ENCODE data around the gene EPHB1.

EPHB1 gene

DNA sequence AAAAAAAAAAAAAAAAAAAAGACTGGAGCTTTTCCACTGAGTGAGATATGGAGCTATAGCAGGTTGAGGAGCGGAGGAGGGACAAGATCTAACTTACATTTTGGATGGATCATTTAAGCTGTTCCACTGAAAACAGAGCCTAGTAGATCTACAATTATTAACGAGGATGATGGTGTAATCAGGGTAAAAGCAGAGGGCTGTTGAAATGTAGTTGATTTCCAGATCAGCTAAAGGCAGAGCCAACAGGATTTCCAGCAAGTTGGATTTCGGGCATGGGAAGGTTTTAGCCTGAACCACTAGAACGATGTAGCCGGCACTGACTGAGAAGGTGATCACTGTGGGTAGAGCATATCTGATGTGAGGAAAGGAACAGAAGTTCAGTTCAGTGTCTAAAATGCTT, 360.7 kb downstream of the EPHB1 start:
- DNase-seq (ENCODE audit: low read depth in 2 of 2) = no peak

DNA sequence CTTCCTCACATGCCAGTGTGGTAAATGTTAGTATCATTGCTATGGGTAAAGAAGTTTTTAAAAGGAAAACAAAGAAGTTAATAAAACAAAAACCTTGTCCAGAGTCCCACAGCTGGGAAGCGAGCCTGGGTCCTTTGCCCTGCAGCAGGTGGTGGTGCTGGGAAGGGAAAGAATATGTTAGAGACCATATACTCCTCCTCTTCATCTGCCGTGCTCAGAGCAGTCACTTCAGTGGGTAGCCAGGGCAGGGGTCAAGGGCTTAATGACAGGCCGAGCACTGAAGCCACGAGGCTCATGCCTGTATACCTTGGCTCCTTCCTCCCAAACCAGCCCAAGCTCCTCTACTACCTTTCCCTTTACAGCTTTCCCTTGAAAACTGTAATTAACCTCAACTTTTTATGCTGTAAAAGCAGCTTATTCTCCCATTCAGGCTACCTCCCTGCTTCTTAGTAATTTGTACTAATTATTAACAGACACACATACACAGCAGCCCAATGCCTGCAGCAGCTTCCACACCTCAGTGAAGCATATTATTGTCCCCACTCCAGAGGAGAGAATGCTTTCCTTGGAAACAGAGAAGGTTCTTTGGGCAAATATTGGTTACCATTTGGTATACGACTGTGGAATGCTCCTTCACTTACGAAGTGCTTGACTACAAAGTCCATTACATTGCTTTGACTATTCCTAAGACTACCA, 362.1 kb downstream of the EPHB1 start:
- no peak for DNase-seq (ENCODE audit: low read depth in 2 of 2)

DNA sequence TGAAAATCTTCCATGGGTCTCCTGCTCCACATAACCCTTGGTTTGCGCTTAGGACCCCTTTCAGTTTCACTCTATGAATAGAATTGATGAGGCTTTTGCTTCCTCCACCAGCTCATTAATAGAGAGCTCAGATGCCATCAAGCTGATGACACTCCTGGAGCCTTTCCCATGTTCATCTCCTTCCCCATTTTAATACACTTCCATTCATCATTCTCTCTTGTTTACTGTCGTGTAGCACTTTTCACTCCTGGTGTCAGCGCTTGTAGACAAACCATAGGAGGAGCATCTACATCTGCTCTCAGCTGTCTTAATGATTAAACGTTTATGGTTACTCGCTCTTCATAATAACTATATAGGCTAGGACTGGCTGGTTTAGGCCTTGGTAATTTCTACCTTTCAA, 363.5 kb downstream of the EPHB1 start:
- no peak for DNase-seq (ENCODE audit: low read depth in 2 of 2)

DNA sequence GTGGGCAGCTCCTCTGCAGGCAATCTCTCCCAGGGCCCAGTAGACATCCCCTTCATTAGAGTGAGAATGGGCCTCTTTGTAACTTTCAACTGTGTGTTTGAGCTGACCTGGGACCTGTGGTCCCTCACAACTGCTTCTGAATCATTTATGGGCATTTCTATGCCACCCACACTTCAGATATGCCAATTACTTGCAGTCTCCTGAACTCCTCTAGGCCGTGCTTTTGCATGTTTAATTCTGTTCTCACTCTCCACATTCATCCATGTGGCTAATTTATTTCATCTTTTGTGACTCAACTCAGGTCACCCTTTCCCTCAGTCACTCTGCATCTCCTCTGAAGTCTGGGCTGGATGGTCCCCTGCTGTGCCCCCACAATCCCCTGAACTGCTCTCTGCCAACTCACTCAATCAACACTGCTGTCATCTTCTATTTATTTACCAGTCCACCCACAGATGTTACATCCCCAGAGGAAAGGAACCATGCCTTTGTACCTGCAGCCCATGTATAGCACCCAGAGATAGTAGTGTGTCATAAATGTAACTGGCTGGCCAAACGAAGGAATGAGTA, 364.7 kb downstream of the EPHB1 start:
- DNase-seq (ENCODE audit: low read depth in 2 of 2) = no peak

DNA sequence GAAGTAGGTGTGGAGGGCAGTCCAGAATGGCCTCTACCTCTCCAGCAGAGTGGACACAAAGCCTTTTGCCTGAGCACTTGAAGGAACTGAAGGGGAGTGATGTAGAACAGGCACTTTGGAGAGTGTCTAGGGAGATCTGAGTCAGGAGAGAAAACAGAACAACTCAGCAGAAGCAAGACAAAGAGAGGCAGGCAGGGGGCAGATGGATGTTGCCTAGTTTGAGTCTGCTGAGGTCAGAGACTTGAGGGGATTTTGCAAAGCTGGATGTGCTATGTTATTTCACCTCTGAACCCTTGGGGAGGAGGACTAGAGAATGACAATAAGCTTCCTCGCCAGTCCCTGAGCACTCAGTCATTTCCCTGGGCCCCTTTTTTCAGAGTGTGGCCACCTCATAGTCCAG, 366.4 kb downstream of the EPHB1 start:
- DNase-seq (ENCODE audit: low read depth in 2 of 2) = no peak

DNA sequence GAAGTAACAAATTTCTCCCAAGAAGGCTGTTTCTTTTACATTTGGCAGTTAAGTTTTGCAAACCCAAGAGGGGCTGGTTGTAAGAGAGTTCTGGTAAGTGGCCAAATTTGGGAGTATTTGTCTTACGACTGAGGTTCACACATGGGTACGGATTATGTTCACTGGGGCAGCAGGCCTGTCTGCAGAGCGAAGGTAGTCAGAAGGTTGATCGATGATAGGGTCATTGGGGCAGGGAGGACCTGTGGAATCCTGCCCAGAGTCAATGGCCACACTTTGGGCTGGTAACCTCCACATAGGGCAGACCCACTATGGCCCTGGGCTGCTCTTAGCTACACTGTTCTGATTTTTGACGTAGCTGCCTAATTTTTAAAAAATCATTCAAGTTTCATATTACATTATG, 368.6 kb downstream of the EPHB1 start:
- no peak for DNase-seq (ENCODE audit: low read depth in 2 of 2)

DNA sequence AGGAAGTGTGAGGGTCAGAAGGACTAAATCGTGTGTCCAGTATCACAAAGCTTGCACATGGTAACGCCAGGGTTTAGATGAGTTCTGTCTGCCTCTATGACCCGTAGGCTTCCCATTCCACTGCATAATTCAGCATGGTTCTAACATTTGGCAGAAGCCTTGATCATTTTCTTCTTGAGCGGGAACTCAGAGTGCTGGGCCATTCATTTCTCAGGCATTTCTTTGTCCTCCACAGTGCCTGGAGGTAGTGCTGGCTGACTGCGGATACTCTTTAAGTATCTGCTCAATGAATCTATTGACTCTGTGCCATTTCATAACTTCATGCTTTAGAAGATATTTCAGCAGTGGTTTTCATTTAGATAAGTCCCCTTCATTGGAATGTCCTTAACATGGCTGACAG, 370.2 kb downstream of the EPHB1 start:
- no peak for DNase-seq (ENCODE audit: low read depth in 2 of 2)

DNA sequence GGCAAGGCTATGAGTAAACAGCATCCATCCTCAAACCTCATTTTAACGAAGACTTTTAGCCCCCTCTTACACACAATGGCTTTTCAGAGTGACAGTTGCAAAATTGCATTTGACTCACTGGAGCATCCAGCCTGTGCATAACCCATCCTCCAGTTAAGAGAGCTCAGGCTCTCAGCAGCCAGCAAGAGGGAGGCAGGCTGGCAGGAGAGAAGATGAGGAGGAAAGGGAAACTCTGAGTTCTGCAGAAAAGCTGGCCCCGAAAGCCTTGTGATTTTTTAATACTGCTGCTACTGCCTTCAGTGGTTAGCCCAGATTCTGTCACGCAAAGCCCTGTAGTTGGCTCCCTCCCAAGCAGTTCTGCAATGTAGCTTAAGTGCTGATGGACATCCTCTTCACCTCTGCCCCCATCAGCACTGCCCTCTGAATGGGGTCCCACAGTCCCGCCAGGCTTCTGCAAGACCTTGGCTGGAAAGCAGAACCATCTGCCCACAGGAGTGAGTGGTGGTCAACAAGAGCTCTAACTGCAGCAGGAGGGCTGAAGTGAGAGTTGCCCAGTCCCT, 371.3 kb downstream of the EPHB1 start:
- DNase-seq (ENCODE audit: low read depth in 2 of 2) = no peak

DNA sequence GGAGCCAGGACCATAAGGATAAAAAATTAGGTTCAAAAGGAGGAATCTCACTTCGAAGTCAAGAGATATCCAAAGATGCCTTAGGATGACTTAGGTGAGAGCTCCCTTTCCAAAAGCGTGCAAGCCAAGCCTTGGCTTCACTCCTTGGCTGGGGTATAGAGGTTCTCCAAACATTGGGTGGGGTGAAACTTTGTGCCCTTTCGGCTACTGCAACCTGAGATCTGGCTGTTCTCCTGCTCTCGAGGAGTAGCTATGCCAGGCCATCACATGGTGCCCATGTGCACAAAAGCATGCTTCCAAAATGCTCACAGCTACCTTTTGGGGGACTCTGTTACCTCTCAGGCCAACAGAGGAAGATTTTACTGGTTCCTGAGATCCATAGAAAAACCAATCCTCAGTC, 373.8 kb downstream of the EPHB1 start:
- DNase-seq (ENCODE audit: low read depth in 2 of 2) = no peak

DNA sequence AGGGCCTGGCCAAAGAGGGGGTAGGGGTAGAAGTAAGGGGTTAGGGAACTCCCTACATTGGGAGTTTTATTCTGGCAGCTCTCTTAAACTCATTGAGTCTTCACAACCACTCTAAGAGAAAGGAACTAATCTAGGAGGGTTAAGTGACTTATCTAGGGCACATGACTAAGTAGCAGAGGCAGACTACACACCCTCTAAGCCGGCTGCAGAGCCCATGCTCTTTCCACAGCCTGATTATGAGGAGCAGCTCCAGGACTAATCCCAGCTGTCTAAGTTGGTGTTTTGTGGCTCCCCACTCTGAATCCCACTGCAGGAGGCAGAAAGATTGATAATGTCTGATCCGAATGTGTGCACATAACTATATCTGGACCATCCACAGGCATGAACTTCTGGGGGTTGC, 374.6 kb downstream of the EPHB1 start:
- no peak for DNase-seq (ENCODE audit: low read depth in 2 of 2)

DNA sequence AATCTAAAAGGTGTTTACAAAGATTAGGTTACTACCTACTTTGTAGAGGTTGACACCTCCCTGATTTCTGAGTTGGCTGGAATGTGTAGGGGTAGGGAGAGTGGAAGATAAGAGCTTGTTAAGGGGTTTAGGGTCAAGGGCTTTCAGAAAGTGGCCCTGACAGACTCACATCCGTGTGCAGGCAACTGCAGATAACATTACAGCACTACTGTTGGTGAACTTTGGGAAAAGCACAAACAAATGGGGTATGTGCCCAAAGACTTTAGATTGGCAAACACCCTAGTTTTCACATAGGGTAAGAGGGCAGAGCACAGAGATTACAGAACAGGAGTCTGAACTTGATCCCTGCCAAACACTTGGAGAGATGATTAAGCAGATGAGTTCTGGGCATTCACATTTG, 375.7 kb downstream of the EPHB1 start:
- DNase-seq (ENCODE audit: low read depth in 2 of 2) = no peak

DNA sequence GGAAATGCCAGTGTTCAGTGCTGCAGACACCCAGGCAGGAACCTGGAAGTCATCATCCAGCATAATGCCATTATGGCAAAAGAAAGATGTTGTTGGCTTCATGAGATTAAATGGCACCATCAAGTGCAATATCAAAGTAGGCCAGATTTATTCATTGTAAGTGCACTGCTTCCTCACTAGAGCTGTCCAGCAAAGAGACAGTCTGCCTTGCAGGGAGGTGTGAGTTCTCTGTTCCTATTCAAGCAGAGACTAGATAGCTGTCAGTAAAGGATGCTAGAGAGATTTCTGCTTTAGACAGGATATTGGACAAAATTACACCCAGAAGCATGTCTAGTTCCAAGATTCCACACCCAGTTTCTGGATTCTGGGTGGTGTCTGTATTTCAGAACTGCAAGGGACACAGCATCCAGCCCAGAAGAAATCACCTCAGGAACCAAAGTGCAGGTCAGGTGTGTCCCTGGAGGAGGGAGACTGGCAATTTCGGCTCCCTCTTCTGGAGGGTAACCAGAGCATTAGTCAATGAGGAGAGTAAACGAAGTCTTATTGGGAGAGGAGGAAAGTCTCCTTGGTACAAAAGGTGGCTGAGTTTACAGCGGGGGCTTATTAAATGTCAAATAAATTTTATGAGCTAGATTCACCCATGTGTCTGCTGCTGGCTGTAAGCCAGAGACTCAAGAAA, 377.3 kb downstream of the EPHB1 start:
- DNase-seq (ENCODE audit: low read depth in 2 of 2) = no peak

DNA sequence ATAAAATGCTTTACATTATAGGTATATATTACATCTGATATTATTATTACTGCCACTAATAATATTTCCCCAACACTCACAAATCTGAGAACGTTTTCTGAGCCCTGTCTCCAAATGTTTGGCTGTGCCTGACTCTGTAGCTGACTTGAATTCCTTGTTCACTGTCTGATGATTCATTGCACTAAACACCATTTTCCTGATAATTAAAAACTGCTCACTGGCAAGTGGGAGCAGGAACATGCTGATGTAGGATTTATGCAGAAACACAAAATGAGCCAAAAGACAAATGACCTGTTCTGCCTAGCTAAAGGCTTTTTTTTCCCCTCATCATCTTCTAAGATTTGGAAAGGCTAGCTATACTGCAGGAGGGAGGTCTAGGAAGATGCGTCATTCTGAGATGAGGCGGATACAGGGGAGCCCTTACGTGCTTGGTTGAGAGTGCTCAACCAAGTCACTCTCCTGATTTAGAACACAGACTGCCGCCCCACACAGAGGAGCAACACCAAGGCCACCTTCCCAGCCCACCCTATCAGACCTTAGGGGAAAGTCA, 380.7 kb downstream of the EPHB1 start:
- no peak for DNase-seq (ENCODE audit: low read depth in 2 of 2)

DNA sequence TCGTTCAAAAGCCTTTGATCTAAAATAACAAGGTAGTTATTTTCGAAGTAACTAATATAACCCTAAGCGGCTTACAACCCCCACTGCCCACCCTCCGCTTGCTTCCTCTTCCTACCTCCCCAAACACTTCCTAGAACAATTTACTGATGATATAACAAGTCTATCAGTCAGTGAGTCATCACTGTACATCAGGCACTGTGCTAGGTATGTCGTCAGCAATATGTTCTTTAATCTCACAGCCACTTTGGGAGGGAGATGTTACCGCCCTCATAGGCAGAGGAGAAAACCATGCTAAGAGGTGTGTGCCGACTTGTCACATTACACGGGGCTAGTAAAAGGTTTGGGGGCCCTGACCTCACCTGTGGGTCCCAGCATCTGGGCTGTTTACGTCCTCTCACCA, 381.8 kb downstream of the EPHB1 start:
- no peak for DNase-seq (ENCODE audit: low read depth in 2 of 2)

DNA sequence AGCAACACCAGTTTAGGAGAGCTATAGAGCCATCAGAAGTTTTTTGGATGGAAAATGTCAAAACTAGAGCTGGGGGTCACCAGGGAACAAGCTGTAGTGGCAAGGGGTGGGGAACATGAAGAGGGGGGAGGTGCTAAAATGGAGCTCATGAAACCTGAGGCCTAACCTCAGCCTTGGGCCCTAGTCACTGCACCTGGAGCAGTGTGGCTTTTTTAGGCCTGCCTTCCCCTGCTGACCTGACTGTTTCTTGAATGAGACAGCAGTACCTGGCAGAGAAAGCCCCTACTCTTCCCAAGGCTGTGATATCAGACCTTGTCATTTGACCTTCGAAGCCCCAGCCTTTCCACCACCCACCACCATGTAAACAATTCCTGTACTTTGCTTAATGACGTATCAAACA, 383.5 kb downstream of the EPHB1 start:
- no peak for DNase-seq (ENCODE audit: low read depth in 2 of 2)

DNA sequence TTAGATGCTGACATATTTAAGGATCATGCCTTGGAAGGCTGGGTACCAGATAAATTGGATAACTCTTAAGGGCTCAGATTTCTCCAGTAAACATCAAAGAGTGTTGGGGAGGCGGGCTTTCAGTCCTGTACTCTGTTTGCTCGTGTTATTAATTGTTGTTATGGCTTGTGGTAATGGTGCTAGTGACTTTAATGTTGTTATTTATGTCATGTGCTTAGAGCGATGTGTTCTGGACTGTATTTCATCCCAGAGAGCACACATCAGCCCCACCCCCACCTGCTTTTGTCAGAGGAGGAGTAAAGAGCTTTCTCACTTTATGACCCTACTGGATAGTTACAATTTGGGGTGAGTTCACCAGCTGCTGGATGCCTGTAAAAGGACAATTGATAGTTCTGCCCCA, 386.3 kb downstream of the EPHB1 start:
- no peak for DNase-seq (ENCODE audit: low read depth in 2 of 2)

DNA sequence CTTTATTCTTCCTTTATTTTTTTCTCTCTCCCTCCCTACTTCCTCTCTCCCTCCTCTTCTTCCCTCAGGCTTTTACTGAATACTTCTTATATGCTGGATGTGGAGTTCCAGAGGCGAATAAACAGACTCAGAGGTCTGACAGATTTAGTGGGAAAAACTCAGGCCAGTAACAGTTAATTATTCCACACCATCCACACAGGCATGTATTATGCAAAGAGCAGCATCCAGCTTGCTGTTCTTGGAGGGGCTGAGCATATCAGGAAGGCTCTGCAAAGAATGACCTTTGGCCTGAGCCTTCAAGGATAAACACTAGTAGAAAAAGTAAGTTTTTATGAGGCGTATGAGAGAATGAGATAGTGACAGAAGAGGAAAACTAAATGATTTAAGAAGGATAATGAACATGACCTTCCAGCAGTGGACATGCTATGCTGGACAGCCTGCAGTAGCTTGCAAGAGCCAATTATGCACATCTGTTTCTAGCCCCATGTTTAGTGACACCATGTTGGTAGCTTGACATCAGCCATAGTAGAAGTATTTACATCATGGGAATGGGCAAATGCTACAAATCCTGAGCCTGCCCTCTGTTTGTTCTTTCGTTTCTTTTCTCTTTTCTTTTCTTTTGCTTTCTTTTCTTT, 387.4 kb downstream of the EPHB1 start:
- DNase-seq (ENCODE audit: low read depth in 2 of 2) = no peak

DNA sequence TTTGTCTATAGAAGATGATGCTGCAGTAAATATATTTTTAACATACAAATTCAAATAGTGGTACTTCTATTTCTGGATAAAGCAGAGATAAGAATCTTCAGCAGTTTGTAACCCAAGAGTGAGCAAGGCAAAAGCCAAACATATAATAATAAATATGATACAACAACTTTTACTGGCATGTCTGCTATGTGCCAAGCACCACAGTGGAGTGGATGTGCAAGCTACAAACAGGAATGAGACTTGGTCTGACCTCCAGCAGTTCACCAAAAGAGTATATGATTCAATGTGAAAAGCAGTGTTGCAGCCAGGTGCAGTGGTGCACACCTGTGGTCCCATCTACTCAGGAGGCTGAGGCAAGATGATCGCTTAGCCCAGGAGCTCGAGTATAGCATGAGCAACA, 395.6 kb downstream of the EPHB1 start:
- DNase-seq (ENCODE audit: low read depth in 2 of 2) = no peak

DNA sequence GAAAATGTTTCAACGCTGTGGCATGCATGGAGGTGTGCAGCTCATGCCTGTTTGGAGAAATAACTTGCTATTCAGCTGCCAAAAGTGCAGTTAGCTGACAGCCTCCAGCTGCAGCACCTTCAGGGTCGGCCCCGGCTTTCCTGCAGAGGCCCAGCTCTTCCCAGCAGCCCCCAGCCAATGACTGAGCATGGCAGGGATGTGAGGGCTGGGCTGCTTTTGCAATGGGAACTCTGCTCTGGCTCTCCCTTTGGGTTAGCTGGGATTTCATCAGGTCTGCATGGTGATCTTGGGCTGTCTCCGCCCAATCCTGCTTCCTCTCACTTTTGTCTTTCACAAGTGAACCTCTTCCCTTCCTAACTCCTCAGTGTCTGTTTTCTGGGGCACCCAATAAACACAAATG, 396.6 kb downstream of the EPHB1 start:
- no peak for DNase-seq (ENCODE audit: low read depth in 2 of 2)

DNA sequence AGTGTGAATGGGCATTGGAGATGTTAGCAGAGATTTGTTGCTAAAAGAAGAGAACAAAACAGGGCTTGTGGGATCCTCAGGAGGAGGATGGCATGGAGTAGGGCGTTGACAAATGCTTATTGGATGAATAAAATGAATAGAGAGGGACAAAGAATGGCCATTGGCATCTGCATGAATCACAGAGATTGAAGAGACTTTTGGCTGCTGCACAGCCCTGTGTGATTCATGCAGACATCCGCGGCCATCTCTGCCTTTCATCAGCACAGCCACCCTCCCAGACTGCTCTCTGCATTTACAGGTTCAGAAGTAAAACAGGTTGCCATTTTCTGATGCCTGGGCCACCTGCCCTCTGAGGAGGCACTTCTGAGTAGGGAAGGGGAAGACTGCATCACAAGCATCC, 397.9 kb downstream of the EPHB1 start:
- DNase-seq (ENCODE audit: low read depth in 2 of 2) = no peak

DNA sequence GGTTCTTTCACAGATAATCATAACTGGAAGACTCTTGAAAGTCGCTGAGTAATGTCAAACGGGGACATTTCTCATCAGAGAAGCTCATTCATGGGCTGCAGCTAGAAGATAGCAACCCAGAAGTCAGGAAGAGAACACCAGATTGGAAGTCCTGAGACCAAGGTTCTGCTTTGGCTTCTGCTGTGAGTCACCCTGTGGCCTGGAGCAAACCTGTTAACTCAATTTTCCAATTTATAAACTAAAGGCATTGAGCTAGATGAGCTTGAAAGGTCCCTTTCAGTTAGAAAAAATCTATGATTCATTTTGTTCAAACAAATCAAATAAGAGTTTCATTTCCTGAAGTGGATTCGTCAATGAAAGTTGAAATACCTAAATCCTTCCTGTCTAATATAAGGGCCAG, 402.2 kb downstream of the EPHB1 start:
- no peak for DNase-seq (ENCODE audit: low read depth in 2 of 2)

DNA sequence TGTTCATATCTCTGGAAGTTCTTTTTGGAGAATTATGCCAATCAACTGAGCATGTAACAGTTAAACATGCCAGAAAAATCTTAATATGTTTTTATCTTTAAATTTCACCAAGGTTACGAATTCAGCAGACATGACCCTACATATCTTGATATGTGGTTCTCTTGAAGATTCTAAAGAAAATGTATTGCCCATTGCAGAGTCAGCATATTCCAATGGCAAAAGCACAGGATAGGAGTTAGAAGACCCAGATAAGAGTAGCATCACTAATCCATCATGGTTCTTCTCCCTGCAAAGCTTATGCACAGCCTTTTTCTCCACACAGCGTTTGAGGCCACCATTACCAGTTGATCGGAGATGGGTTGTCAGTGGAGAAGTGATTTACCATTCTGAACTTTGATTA, 402.8 kb downstream of the EPHB1 start:
- DNase-seq (ENCODE audit: low read depth in 2 of 2) = no peak
